ENCODE data around the gene NR2E3. TPM values are rescaled to one million over a fixed set of nuclear protein-coding genes. Genes with fewer than 3 reads are reported as not detected.

NR2E3 gene
- total and polyA plus RNA-seq, 2 of the 13 experiments (the other 11 are each of a cell fraction or from before 2014, with no cell fraction given) = not detected

DNA sequence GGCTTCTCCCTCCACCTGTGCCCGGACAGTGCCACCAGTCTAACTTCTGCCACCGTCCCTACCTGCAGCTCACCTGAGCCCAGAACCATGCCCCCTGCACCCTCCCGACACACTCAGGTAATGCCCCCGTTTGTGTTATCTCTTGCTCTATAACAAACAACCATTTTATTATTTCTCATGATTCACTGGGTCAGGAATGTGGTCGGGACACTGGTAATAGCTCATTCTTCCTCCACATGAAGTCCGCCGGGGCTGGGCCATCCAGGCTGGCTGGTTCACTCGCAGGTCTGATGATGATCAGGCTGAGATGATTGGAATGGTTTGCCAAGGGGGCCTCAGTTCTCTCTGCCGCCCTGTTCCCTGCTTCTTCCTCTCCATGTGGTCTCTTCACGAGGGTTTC, 20.3 kb upstream of the NR2E3 start:
- no peaks in the 10 kb centered on the region for H3K9me3 ChIP-seq (ENCODE audit: low read length)
- BruUV-seq (replicated peaks) = no TSS peak
- POLR2A ChIA-PET = no interaction called here
- CTCF ChIA-PET (ENCODE audit: low intra/inter-chr PET ratio, low total read pairs) = no interaction called here
- DNase-seq (ENCODE audit: low spot score) (no peak), ATAC-seq (no peak), FAIRE-seq (no peak)
- intact Hi-C loops (cut with micrococcal nuclease; ENCODE audit: unreplicated experiment) = no loop called here
- H3K4me3 ChIP-seq (replicated peaks in 1 of 3; ENCODE audit: insufficient read depth in 1 of 3, low read depth in 2 of 3, low read length in 3 of 3) = no peak overlapping the region
- H3K4me1 ChIP-seq (ENCODE audit: insufficient read depth, low read length) = peaks cover 11% of the 10 kb centered on the region; the same call in 1 of the 2 replicates
- no peak overlapping the region for H3K27ac ChIP-seq (ENCODE audit: extremely low read length, insufficient read depth, low read length)
- no peak for TF ChIP-seq CCAR2 (optimal IDR thresholded peaks at IDR 0.05; ENCODE audit: low read depth, low read length)
- 41% methylated on average over 10 of the region's 10 CpGs for whole genome bisulfite sequencing (ENCODE audit: low lambda C conversion rate)
- no peak overlapping the region for H2AFZ ChIP-seq (ENCODE audit: low read length)
- in situ Hi-C loops (cut with HindIII; ENCODE audit: extremely low pct_ligation_motif_present, low pct_unique_long_range_greater_than_20kb) = no loop called here
- H3K79me2 ChIP-seq (ENCODE audit: insufficient read depth, low read length) = no peaks in the 10 kb centered on the region
- no peaks in the 10 kb centered on the region for H4K20me1 ChIP-seq (ENCODE audit: insufficient read depth, low read length)
- peaks cover 0 to 18% of the 10 kb centered on the region in 2 experiments; a peak in 3 of 5 replicates for H3K27me3 ChIP-seq (ENCODE audit: control insufficient read depth in 1 of 2, insufficient read depth in 2 of 2, low read length in 2 of 2)
- H3K9ac ChIP-seq (ENCODE audit: insufficient read depth, low read depth, low read length) = no peak overlapping the region
- no peak overlapping the region for H3K4me2 ChIP-seq (ENCODE audit: low read depth, low read length)
- no peaks in the 10 kb centered on the region for H3K36me3 ChIP-seq (replicated peaks in 1 of 2; ENCODE audit: control insufficient read depth in 1 of 2, insufficient read depth in 2 of 2, low read length in 2 of 2)

DNA sequence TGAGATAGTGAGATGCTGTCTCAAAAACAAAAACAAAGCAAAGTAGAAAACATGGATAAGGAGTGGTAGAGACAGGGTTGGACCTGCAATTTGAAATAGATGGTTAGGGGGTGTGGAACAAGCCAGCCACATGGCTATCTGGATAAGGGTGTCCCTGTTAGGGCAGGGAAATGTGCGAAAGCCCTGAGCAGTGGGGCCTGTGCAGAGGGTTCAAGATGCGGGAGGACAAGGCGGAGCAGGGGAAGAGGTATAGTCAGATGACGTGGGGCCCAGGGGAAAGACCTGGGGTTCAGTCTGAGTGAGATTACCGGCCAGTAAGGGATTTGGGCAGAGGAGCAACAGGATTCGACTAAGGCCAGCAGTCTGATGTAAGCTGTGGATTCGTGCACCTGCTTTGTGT, 18.4 kb upstream of the NR2E3 start:
- WGBS (ENCODE audit: low lambda C conversion rate) = 40% methylated on average over 7 of the region's 7 CpGs
- no peaks in the 10 kb centered on the region for H3K9me3 ChIP-seq (ENCODE audit: low read length)
- no peak overlapping the region for H3K4me3 ChIP-seq (replicated peaks in 1 of 3; ENCODE audit: insufficient read depth in 1 of 3, low read depth in 2 of 3, low read length in 3 of 3)
- peaks cover 11% of the 10 kb centered on the region; the same call in 1 of the 2 replicates for H3K4me1 ChIP-seq (ENCODE audit: insufficient read depth, low read length)
- no peak overlapping the region for H2AFZ ChIP-seq (ENCODE audit: low read length)
- H3K27me3 ChIP-seq (ENCODE audit: control insufficient read depth in 1 of 2, insufficient read depth in 2 of 2, low read length in 2 of 2) = peaks cover 0 to 18% of the 10 kb centered on the region in 2 experiments; a peak in 3 of 5 replicates
- no peak overlapping the region for H3K27ac ChIP-seq (ENCODE audit: extremely low read length, insufficient read depth, low read length)
- H3K36me3 ChIP-seq (replicated peaks in 1 of 2; ENCODE audit: control insufficient read depth in 1 of 2, insufficient read depth in 2 of 2, low read length in 2 of 2) = no peaks in the 10 kb centered on the region
- in situ Hi-C loops (cut with HindIII; ENCODE audit: extremely low pct_ligation_motif_present, low pct_unique_long_range_greater_than_20kb) (no loop called here), intact Hi-C loops (cut with micrococcal nuclease; ENCODE audit: unreplicated experiment) (no loop called here)
- no peak overlapping the region for H3K9ac ChIP-seq (ENCODE audit: insufficient read depth, low read depth, low read length)
- no peaks in the 10 kb centered on the region for H4K20me1 ChIP-seq (ENCODE audit: insufficient read depth, low read length)
- no peaks in the 10 kb centered on the region for H3K79me2 ChIP-seq (ENCODE audit: insufficient read depth, low read length)
- DNase-seq (ENCODE audit: low spot score) (no peak), FAIRE-seq (no peak), ATAC-seq (no peak)
- ChIA-PET POLR2A (no interaction called here), CTCF (ENCODE audit: low intra/inter-chr PET ratio, low total read pairs) (no interaction called here)
- H3K4me2 ChIP-seq (ENCODE audit: low read depth, low read length) = no peak overlapping the region
- no peak for TF ChIP-seq TP53 (CRISPR knock-in tag; conservative IDR thresholded peaks at IDR 0.05)
- TF ChIP-seq PAWR (CRISPR knock-in tag; IDR thresholded peaks at IDR 0.05; ENCODE audit: borderline replicate concordance) = no peak
- TF ChIP-seq ZNF768 (CRISPR knock-in tag; IDR thresholded peaks at IDR 0.05) = no peak
- no peak for TF ChIP-seq SCMH1 (CRISPR knock-in tag; IDR thresholded peaks at IDR 0.05; ENCODE audit: borderline replicate concordance)
- no peak for TF ChIP-seq ZIK1 (CRISPR knock-in tag; IDR thresholded peaks at IDR 0.05; ENCODE audit: borderline replicate concordance, low read depth)
- no peak for TF ChIP-seq KLF13 (CRISPR knock-in tag; IDR thresholded peaks at IDR 0.05)
- no peak for TF ChIP-seq NPAS2 (CRISPR knock-in tag; IDR thresholded peaks at IDR 0.05; ENCODE audit: borderline replicate concordance)
- no peak for TF ChIP-seq ZNF788 (CRISPR knock-in tag; IDR thresholded peaks at IDR 0.05; ENCODE audit: borderline replicate concordance)
- no peak for TF ChIP-seq SSRP1 (CRISPR knock-in tag; IDR thresholded peaks at IDR 0.05)
- no peak for TF ChIP-seq ZNF337 (CRISPR knock-in tag; IDR thresholded peaks at IDR 0.05; ENCODE audit: borderline replicate concordance, low read depth)
- no peak for TF ChIP-seq KDM1A (CRISPR knock-in tag; IDR thresholded peaks at IDR 0.05)
- TF ChIP-seq ZNF234 (CRISPR knock-in tag; conservative IDR thresholded peaks at IDR 0.05) = no peak
- TF ChIP-seq, protein P1, sequence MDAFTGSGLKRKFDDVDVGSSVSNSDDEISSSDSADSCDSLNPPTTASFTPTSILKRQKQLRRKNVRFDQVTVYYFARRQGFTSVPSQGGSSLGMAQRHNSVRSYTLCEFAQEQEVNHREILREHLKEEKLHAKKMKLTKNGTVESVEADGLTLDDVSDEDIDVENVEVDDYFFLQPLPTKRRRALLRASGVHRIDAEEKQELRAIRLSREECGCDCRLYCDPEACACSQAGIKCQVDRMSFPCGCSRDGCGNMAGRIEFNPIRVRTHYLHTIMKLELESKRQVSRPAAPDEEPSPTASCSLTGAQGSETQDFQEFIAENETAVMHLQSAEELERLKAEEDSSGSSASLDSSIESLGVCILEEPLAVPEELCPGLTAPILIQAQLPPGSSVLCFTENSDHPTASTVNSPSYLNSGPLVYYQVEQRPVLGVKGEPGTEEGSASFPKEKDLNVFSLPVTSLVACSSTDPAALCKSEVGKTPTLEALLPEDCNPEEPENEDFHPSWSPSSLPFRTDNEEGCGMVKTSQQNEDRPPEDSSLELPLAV (CRISPR knock-in tag; conservative IDR thresholded peaks at IDR 0.05; ENCODE audit: low read depth) = no peak
- TF ChIP-seq SP140L (CRISPR knock-in tag; IDR thresholded peaks at IDR 0.05; ENCODE audit: borderline replicate concordance) = no peak
- TF ChIP-seq FOXO1 (CRISPR knock-in tag; IDR thresholded peaks at IDR 0.05) = no peak
- TF ChIP-seq EED (CRISPR knock-in tag; IDR thresholded peaks at IDR 0.05) = no peak
- no peak for TF ChIP-seq ZSCAN12 (CRISPR knock-in tag; IDR thresholded peaks at IDR 0.05)
- no peak for TF ChIP-seq HOXA5 (CRISPR knock-in tag; IDR thresholded peaks at IDR 0.05)
- TF ChIP-seq ZNF296 (CRISPR knock-in tag; conservative IDR thresholded peaks at IDR 0.05) = no peak
- TF ChIP-seq NR3C1 (CRISPR knock-in tag; IDR thresholded peaks at IDR 0.05) = no peak
- BruUV-seq (replicated peaks) = no TSS peak

All from HepG2 (cell line).